OCI-LY1 (cell line): ENCODE data around the gene ROCK2.

Experiments
- H2AFZ ChIP-seq: fragments of 200-600 bp; sonication (generic), shearing (Covaris generic); 2 replicates; pipeline ENCODE4 v1.6.0; 2014; ENCODE audit warnings: antibody characterized with exemption, mild to moderate bottlenecking, low read length
- H3F3A ChIP-seq: fragments of 200-600 bp; sonication (generic), shearing (Covaris generic); 2 replicates; pipeline ENCODE4 v1.6.0; 2014; ENCODE audit warnings: mild to moderate bottlenecking, antibody characterized with exemption, low read length, moderate library complexity; ENCODE audit not compliant: insufficient read depth
- H3K27ac ChIP-seq: fragments of 200-600 bp; sonication (generic); 2 replicates; pipeline ENCODE4 v1.5.1; 2014; ENCODE audit warnings: low read length, mixed run types, mild to moderate bottlenecking, low read depth; ENCODE audit not compliant: poor library complexity, severe bottlenecking
- H3K27me3 ChIP-seq: fragments of 200-600 bp; sonication (generic); 2 replicates; pipeline ENCODE4 v1.6.0; 2014; ENCODE audit warnings: antibody characterized with exemption, mild to moderate bottlenecking, low read length, moderate library complexity; ENCODE audit not compliant: insufficient read depth
- H3K36me3 ChIP-seq: fragments of 200-600 bp; sonication (generic); 2 replicates; pipeline ENCODE4 v1.6.1; 2014; ENCODE audit warnings: mild to moderate bottlenecking, antibody characterized with exemption, low read length, moderate library complexity, mixed read lengths; ENCODE audit not compliant: insufficient read depth
- H3K4me1 ChIP-seq: fragments of 200-600 bp; sonication (generic); 2 replicates; pipeline ENCODE4 v1.5.1; 2014; ENCODE audit warnings: mild to moderate bottlenecking, low read length, moderate library complexity; ENCODE audit not compliant: insufficient read depth, severe bottlenecking
- H3K4me2 ChIP-seq: fragments of 200-600 bp; sonication (generic), shearing (Covaris generic); 2 replicates; pipeline ENCODE4 v1.6.1; 2014; ENCODE audit warnings: low read length
- H3K4me3 ChIP-seq: fragments of 200-600 bp; sonication (generic); 2 replicates; pipeline ENCODE4 v1.5.1; 2014; ENCODE audit warnings: low read length, low read depth, mild to moderate bottlenecking, mixed read lengths; ENCODE audit not compliant: poor library complexity, severe bottlenecking
- H3K79me2 ChIP-seq: fragments of 200-600 bp; shearing (Covaris generic); 2 replicates; pipeline ENCODE4 v1.6.1; 2016; ENCODE audit warnings: mixed run types, low read length, mixed read lengths; ENCODE audit not compliant: insufficient read depth
- H3K9ac ChIP-seq: fragments of 200-600 bp; sonication (generic), shearing (Covaris generic); 2 replicates; pipeline ENCODE4 v1.6.1; 2014; ENCODE audit warnings: mild to moderate bottlenecking, low read length, mixed read lengths
- H3K9me2 ChIP-seq: fragments of 200-600 bp; sonication (generic), shearing (Covaris generic); 2 replicates; pipeline ENCODE4 v1.6.1; 2014; ENCODE audit warnings: low read depth, mild to moderate bottlenecking, low read length, mixed read lengths
- H3K9me3 ChIP-seq: fragments of 200-600 bp; shearing (Covaris generic); 2 replicates; pipeline ENCODE4 v1.6.1; 2014; ENCODE audit warnings: low read length, mixed read lengths
- H4K20me1 ChIP-seq: fragments of 200-600 bp; sonication (generic), shearing (Covaris generic); 2 replicates; pipeline ENCODE4 v1.6.0; 2016; ENCODE audit warnings: mild to moderate bottlenecking, low read length; ENCODE audit not compliant: insufficient read depth
- CTCF ChIP-seq: fragments of 200-600 bp; sonication (generic), shearing (Covaris generic); IDR thresholded peaks from 2 replicates; pipeline ENCODE4 v1.5.1; 2017; ENCODE audit warnings: mild to moderate bottlenecking, antibody characterized with exemption, low read length, moderate library complexity, mixed read lengths
- EZH2 ChIP-seq: fragments of 200-600 bp; sonication (generic), shearing (Covaris generic); IDR thresholded peaks from 2 replicates; pipeline ENCODE4 v1.8.0; 2017; ENCODE audit warnings: borderline replicate concordance, mixed run types, mild to moderate bottlenecking, antibody characterized with exemption, low read length, moderate library complexity, mixed read lengths

The ROCK2 gene

GRCh38 chr2:11250400-11251196, 93.8 kb downstream of the ROCK2 start:
- Histone ChIP-seq H3K4me3 (no peak overlapping the region), H3K36me3 (no peaks in the 10 kb centered on the region), H3K4me2 (no peak overlapping the region), H3K9ac (no peak overlapping the region), H3K27ac (no peak overlapping the region), H3K9me2 (no peaks in the 10 kb centered on the region), H3K9me3 (no peaks in the 10 kb centered on the region), H3K79me2 (no peaks in the 10 kb centered on the region), H3F3A (no peaks in the 10 kb centered on the region), H2AFZ (no peak overlapping the region), H4K20me1 (no peaks in the 10 kb centered on the region), H3K4me1 (no peaks in the 10 kb centered on the region), H3K27me3 (no peaks in the 10 kb centered on the region)
- TF ChIP-seq EZH2 (no peak), CTCF (no peak)

GRCh38 chr2:11245322-11245721, 99.1 kb downstream of the ROCK2 start:
- H3K4me3 ChIP-seq, result no peak overlapping the region
- H3K27me3 ChIP-seq, result no peaks in the 10 kb centered on the region
- H3K4me1 ChIP-seq, result no peaks in the 10 kb centered on the region
- H3K9me3 ChIP-seq, result no peaks in the 10 kb centered on the region
- TF ChIP-seq CTCF, result no peak
- no peak for TF ChIP-seq EZH2
- no peaks in the 10 kb centered on the region for H3K79me2 ChIP-seq
- no peak overlapping the region for H3K9ac ChIP-seq
- no peaks in the 10 kb centered on the region for H3K36me3 ChIP-seq
- H4K20me1 ChIP-seq, result no peaks in the 10 kb centered on the region
- no peak overlapping the region for H3K4me2 ChIP-seq
- no peaks in the 10 kb centered on the region for H3F3A ChIP-seq
- no peak overlapping the region for H2AFZ ChIP-seq
- H3K27ac ChIP-seq, result no peak overlapping the region
- H3K9me2 ChIP-seq, result no peaks in the 10 kb centered on the region

DNA sequence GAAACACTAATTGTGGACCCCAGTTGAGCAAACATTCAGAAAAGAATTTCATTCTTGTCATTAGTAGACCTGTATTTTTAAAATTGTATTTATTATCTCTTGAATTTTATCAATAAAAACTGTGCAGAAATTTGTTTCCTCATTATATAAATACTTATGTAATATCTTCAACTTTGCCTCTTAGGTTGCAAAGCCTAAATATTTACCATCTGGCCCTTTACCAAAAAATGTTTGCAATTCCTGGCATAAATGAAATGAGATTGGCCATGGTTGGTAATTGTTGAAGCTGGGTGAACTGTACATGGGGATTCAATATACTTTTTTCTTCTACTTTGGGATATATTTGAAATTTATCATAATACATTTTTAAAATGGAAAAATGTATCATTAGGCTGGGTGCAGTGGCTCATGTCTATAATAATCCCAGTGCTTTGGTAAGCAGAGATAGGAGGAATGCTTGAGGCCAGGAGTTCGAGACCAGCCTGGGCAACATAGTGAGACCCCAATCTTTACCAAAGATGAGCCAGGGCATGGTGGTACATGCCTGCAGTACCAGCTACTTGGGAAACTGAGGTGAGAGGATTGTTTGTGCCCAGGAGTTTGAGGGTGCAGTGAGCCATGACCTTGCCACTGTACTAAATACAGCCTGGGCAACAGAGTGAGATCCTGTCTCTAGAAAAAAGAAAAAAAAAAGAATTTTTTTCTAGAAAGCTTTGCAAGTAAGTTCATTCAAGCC, 100.2 kb downstream of the ROCK2 start:
- Histone ChIP-seq H4K20me1 (no peaks in the 10 kb centered on the region), H3K27ac (no peak overlapping the region), H3K4me2 (no peak overlapping the region), H3K36me3 (no peaks in the 10 kb centered on the region), H3K27me3 (no peaks in the 10 kb centered on the region), H2AFZ (no peak overlapping the region), H3F3A (no peaks in the 10 kb centered on the region), H3K9me2 (no peaks in the 10 kb centered on the region), H3K79me2 (no peaks in the 10 kb centered on the region), H3K9ac (no peak overlapping the region), H3K9me3 (no peaks in the 10 kb centered on the region), H3K4me1 (no peaks in the 10 kb centered on the region), H3K4me3 (no peak overlapping the region)
- TF ChIP-seq EZH2 (no peak), CTCF (no peak)
